ENCODE measurements around the gene BBS1. TPM values are rescaled to one million over a fixed set of nuclear protein-coding genes. Genes with fewer than 3 reads are reported as not detected.

BBS1 gene
- polyA plus RNA-seq, 3 donors: 1.3 to 8.5 (median 3.5) TPM

DNA sequence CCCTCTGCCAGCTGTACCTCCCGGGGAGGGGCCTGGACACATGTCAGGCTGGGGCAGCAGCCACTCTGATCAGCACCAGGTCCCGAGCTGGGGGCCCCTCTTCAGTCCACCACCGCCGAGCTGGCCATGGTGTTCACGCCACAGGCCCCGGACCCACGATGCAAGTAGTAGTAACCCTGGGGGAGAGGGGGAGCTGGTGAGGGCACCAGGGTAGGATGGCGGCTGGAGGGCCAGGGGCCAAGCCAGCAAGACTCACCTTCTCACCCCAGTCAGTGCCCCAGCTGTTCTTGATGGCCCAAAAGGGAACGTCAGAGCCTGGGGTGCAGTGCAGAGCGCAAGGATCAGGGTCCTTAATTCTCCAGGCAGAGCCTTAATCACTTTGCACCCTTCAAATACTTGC is 53.4 kb downstream of the BBS1 start:
- Mint-ChIP-seq H3K27me3 (ENCODE audit: low read depth in 3 of 3) (peaks cover 24 to 36% (median 26%) of the 10 kb centered on the region in 3 donors), H3K9me3 (peaks cover 0 to 5% (median 0%) of the 10 kb centered on the region in 7 donors), H3K4me3 (no peak overlapping the region), H3K4me1 (peaks cover 12% of the 10 kb centered on the region), H3K36me3 (no peaks in the 10 kb centered on the region), H3K27ac (no peak overlapping the region)
- H3K4me1 ChIP-seq (ENCODE audit: control insufficient read depth in 1 of 2, insufficient read depth in 2 of 2, low read length in 2 of 2): peaks cover 4 to 17% of the 10 kb centered on the region in 2 donors
- no peaks in the 10 kb centered on the region for H4K20me1 ChIP-seq (ENCODE audit: insufficient read depth, low read length)
- H2AFZ ChIP-seq (ENCODE audit: insufficient read depth, low read depth, low read length, poor library complexity, severe bottlenecking): no peak overlapping the region
- H3K4me3 ChIP-seq (replicated peaks in 1 of 3; ENCODE audit: low read depth in 2 of 3, low read length in 3 of 3): no peak overlapping the region
- no peak overlapping the region for H3K27ac ChIP-seq (ENCODE audit: low read depth in 1 of 2, low read length in 2 of 2)
- H3K9me3 ChIP-seq (replicated peaks in 1 of 2; ENCODE audit: control insufficient read depth in 1 of 2, insufficient read depth in 1 of 2, low read length in 2 of 2): no peaks in the 10 kb centered on the region
- TF ChIP-seq, protein P1, sequence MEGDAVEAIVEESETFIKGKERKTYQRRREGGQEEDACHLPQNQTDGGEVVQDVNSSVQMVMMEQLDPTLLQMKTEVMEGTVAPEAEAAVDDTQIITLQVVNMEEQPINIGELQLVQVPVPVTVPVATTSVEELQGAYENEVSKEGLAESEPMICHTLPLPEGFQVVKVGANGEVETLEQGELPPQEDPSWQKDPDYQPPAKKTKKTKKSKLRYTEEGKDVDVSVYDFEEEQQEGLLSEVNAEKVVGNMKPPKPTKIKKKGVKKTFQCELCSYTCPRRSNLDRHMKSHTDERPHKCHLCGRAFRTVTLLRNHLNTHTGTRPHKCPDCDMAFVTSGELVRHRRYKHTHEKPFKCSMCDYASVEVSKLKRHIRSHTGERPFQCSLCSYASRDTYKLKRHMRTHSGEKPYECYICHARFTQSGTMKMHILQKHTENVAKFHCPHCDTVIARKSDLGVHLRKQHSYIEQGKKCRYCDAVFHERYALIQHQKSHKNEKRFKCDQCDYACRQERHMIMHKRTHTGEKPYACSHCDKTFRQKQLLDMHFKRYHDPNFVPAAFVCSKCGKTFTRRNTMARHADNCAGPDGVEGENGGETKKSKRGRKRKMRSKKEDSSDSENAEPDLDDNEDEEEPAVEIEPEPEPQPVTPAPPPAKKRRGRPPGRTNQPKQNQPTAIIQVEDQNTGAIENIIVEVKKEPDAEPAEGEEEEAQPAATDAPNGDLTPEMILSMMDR (IDR thresholded peaks at IDR 0.05): no peak
- no peaks in the 10 kb centered on the region for H3K36me3 ChIP-seq (replicated peaks in 1 of 2; ENCODE audit: control insufficient read depth in 1 of 2, insufficient read depth in 2 of 2, low read length in 2 of 2)
- no peaks in the 10 kb centered on the region for H3K79me2 ChIP-seq (ENCODE audit: insufficient read depth, low read length)
- no peak overlapping the region for H3K4me2 ChIP-seq (replicated peaks; ENCODE audit: extremely low read depth, low read length, poor library complexity, severe bottlenecking)
- H3K9ac ChIP-seq (ENCODE audit: insufficient read depth, low read length, poor library complexity, severe bottlenecking): no peak overlapping the region
- intact Hi-C loops (cut with micrococcal nuclease): no loop called here
- no peak for DNase-seq
- peaks cover 1 to 25% of the 10 kb centered on the region in 2 donors for H3K27me3 ChIP-seq (ENCODE audit: control insufficient read depth in 2 of 2, insufficient read depth in 2 of 2, low read length in 2 of 2)
- 100% methylated on average over 4 of the region's 10 CpGs for whole genome bisulfite sequencing (ENCODE audit: insufficient coverage)

DNA sequence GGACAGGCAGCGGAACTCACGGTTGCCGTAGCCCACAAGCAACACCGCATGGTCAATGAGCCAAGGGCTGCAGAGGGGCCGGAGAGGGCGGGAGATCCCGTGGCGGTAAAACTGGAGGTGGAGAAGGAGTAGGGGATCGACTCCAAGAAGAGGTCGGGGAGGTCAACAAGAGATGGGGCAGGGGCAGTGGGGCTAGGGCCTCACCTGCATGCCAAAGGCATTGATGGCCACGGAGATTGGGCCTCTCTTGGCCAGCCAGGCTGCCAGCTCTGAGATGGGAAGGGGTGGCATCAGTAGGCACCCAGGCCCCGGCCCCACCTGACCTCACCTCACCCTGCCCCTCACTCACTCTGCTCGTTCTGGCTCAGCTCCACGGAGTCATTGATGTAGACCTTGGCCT is 54.1 kb downstream of the BBS1 start:
- no peaks in the 10 kb centered on the region for H4K20me1 ChIP-seq (ENCODE audit: insufficient read depth, low read length)
- no peak overlapping the region for H3K4me3 Mint-ChIP-seq
- H3K9me3 ChIP-seq (replicated peaks in 1 of 2; ENCODE audit: control insufficient read depth in 1 of 2, insufficient read depth in 1 of 2, low read length in 2 of 2): no peaks in the 10 kb centered on the region
- H3K4me2 ChIP-seq (replicated peaks; ENCODE audit: extremely low read depth, low read length, poor library complexity, severe bottlenecking): no peak overlapping the region
- H3K27me3 Mint-ChIP-seq (ENCODE audit: low read depth in 3 of 3): peaks cover 18 to 32% (median 22%) of the 10 kb centered on the region in 3 donors
- no peaks in the 10 kb centered on the region for H3K36me3 ChIP-seq (replicated peaks in 1 of 2; ENCODE audit: control insufficient read depth in 1 of 2, insufficient read depth in 2 of 2, low read length in 2 of 2)
- WGBS (ENCODE audit: insufficient coverage): 97% methylated on average over 8 of the region's 14 CpGs
- no peak overlapping the region for H3K9ac ChIP-seq (ENCODE audit: insufficient read depth, low read length, poor library complexity, severe bottlenecking)
- H3K4me3 ChIP-seq (replicated peaks in 1 of 3; ENCODE audit: low read depth in 2 of 3, low read length in 3 of 3): no peak overlapping the region
- no peak overlapping the region for H2AFZ ChIP-seq (ENCODE audit: insufficient read depth, low read depth, low read length, poor library complexity, severe bottlenecking)
- no peak overlapping the region for H3K27ac Mint-ChIP-seq
- H3K79me2 ChIP-seq (ENCODE audit: insufficient read depth, low read length): no peaks in the 10 kb centered on the region
- H3K4me1 Mint-ChIP-seq: peaks cover 7% of the 10 kb centered on the region
- no peaks in the 10 kb centered on the region for H3K36me3 Mint-ChIP-seq
- TF ChIP-seq, protein P1 (IDR thresholded peaks at IDR 0.05): no peak
- H3K27me3 ChIP-seq (ENCODE audit: control insufficient read depth in 2 of 2, insufficient read depth in 2 of 2, low read length in 2 of 2): peaks cover 0 to 20% of the 10 kb centered on the region in 2 donors
- peaks cover 0 to 5% (median 0%) of the 10 kb centered on the region in 7 donors for H3K9me3 Mint-ChIP-seq
- DNase-seq: no peak
- intact Hi-C loops (cut with micrococcal nuclease): no loop called here
- peaks cover 4 to 12% of the 10 kb centered on the region in 2 donors for H3K4me1 ChIP-seq (ENCODE audit: control insufficient read depth in 1 of 2, insufficient read depth in 2 of 2, low read length in 2 of 2)
- H3K27ac ChIP-seq (ENCODE audit: low read depth in 1 of 2, low read length in 2 of 2): no peak overlapping the region
